Stomach (tissue), 19 donors: ENCODE measurements around the gene ARHGEF2. TPM values are rescaled to one million over a fixed set of nuclear protein-coding genes. Genes with fewer than 3 reads are reported as not detected.
A peak's percentile ranks its signal among the peaks of the same experiment; 100 is the strongest.

Source experiments
- DNase-seq, 2 donors: peaks; one replicate each; pipeline versions ENCODE4 v3.0.0 to v3.0.0-alpha.2; 2013 to 2019
- H3K27ac ChIP-seq, 5 donors: fragments of 200-600 bp in 4 of 5; sonication (generic) in 4 of 5; one replicate each; pipeline ENCODE4 v1.5.1; 2013 to 2019; ENCODE audit warnings: mild to moderate bottlenecking in 1 of 5, moderate library complexity in 1 of 5
- H3K27me3 ChIP-seq, 3 donors: fragments of 200-600 bp; sonication (generic); one replicate each; pipeline ENCODE4 v1.5.1; 2017 to 2019; ENCODE audit warnings: mixed run types in 1 of 3
- H3K36me3 ChIP-seq, 4 donors: fragments of 200-600 bp; sonication (generic); 1 replicate in 3 of 4; 2 replicates in 1 of 4; pipeline ENCODE4 v1.5.1; 2016 to 2019
- H3K4me1 ChIP-seq, 4 donors: fragments of 200-600 bp; sonication (generic); one replicate each; pipeline ENCODE4 v1.5.1; 2016 to 2019
- H3K4me3 ChIP-seq, 4 donors: fragments of 200-600 bp; sonication (generic) in 3 of 4; one replicate each; pipeline ENCODE4 v1.5.1; 2016 to 2019; ENCODE audit warnings: mild to moderate bottlenecking in 1 of 4
- H3K9me3 ChIP-seq, 4 donors: fragments of 200-600 bp; sonication (generic); one replicate each; pipeline ENCODE4 v1.5.1; 2016 to 2019
- CTCF ChIP-seq, 7 experiments: fragments of 450-650 bp in 4 of 7; fragments of 200-600 bp in 3 of 7; sonication (generic) in 3 of 7; IDR thresholded peaks; one replicate each; pipeline ENCODE4 v1.5.1; 2016 to 2019; ENCODE audit warnings: antibody characterized with exemption in 7 of 7, control low read depth in 2 of 7, mild to moderate bottlenecking in 1 of 7
- EP300 ChIP-seq: sonication (generic); formaldehyde crosslinking; IDR thresholded peaks from one replicate; pipeline ENCODE4 v1.6.1; 2017; ENCODE audit warnings: antibody characterized with exemption
- POLR2A ChIP-seq, 4 donors: fragments of 450-650 bp; IDR thresholded peaks; one replicate each; pipeline ENCODE4 v1.6.1; 2016; ENCODE audit warnings: antibody characterized with exemption in 4 of 4, control low read depth in 2 of 4, mild to moderate bottlenecking in 1 of 4, moderate library complexity in 1 of 4
- POLR2AphosphoS5 ChIP-seq, 3 donors: sonication (generic); formaldehyde crosslinking; IDR thresholded peaks; one replicate each; pipeline ENCODE4 v1.6.1; 2016; ENCODE audit warnings: antibody characterized with exemption in 3 of 3
- WGBS, 5 donors: extraction: QIAGEN DNeasy Blood & Tissue Kit in 3 of 5; methylation state at CpG; one replicate each; pipeline versions ENCODE4 v1.1.5 to v1.1.7; 2013 to 2018; 5-methylcytosine and 5-hydroxymethylcytosine counted together
- intact Hi-C: fragments of 100-400 bp; cut with DNase I; formaldehyde crosslinking; loops from one replicate; pipeline ENCODE4 v1.15.1; 2023; ENCODE audit warnings: low total_unique reads
- long read RNA-seq, 10 donors: transcript quantifications; one replicate each; lab custom pipeline, GENCODE V29; 2026
- polyA plus RNA-seq, 3 donors: library from polyadenylated mRNA; stranded (reverse); fragments of 200-250 nt; gene quantifications; one replicate each; pipeline ENCODE4 v1.2.3, GENCODE V29; 2013
- total RNA-seq, 5 donors: library from RNA; depleted of rRNA; stranded (reverse); fragments of >200 nt; gene quantifications; one replicate each; pipeline versions ENCODE4 v1.1.0 to v1.2.3, GENCODE V29; 2014 to 2016
- donor health status: healthy with polysubstance abuse.
- donor health status: Bipolar disorder and iron deficiency.
- donor health status: healthy.

ARHGEF2 gene
- 100 to 1,000 TPM in 3 of 5 donors, 10 to 100 TPM in 2; 34.8 to 376 (median 180) TPM for total RNA-seq
- 10 to 100 TPM; 20.4 to 27.6 (median 24.7) TPM for polyA plus RNA-seq
- long read RNA-seq, donor 1, partial matches to known transcripts = 5 of 5 reads
- long read RNA-seq, donor 1, other reads (novel, unspliced or antisense) = 0 of 5 reads
- long read RNA-seq, donor 2 = 0 reads
- long read RNA-seq, donor 3 = 0 reads
- long read RNA-seq, donor 4 = 0 reads
- long read RNA-seq, donor 5, partial matches to known transcripts = 0 of 1 reads
- long read RNA-seq, donor 5, other reads (novel, unspliced or antisense) = 0 of 1 reads
- long read RNA-seq, donor 6 = 0 reads
- long read RNA-seq, donor 7 = 0 reads
- long read RNA-seq, donor 8, partial matches to known transcripts = 0 of 1 reads
- long read RNA-seq, donor 8, other reads (novel, unspliced or antisense) = 0 of 1 reads
- long read RNA-seq, donor 9 = 0 reads
- long read RNA-seq, donor 10 = 0 reads

- H3K27ac ChIP-seq = peak within 1 kb of the TSS; percentile 88 to 98 (median 93)
- 0 to 1% (median 1%) methylated on average over 14 to 51 of the region's 52 CpGs for WGBS, 5 donors
- intact Hi-C loops = no loop called here
- DNase-seq = peak; percentile 77 to 92
- peaks cover 0 to 4% (median 0%) of the 10 kb centered on the region in 4 donors for H3K36me3 ChIP-seq
- peaks cover 76 to 88% (median 86%) of the 10 kb centered on the region in 4 donors for H3K4me1 ChIP-seq
- peak within 1 kb of the TSS; percentile 68 to 90 (median 72) for H3K4me3 ChIP-seq
- peak in 2 of 3 donors; percentile 77 for TF ChIP-seq POLR2AphosphoS5 (IDR thresholded peaks at IDR 0.05)
- peak in 1 of 7 experiments; percentile 11 for TF ChIP-seq CTCF (IDR thresholded peaks at IDR 0.05)
- no peak for TF ChIP-seq EP300
- TF ChIP-seq POLR2A (IDR thresholded peaks at IDR 0.05) = peak in 1 of 4 donors; percentile 36
- H3K27me3 ChIP-seq = no peaks in the 10 kb centered on the region
- no peaks in the 10 kb centered on the region for H3K9me3 ChIP-seq
Measured at GRCh38 chr1:155978325-155978972, at the start of gene ARHGEF2. ARHGEF2 (minus strand) TSS chr1:155978547; CDS start chr1:155978427, 120 bp downstream.

- Histone ChIP-seq H3K4me1 (peaks cover 0 to 7% (median 2%) of the 10 kb centered on the region in 4 donors), H3K27me3 (no peaks in the 10 kb centered on the region), H3K36me3 (no peaks in the 10 kb centered on the region), H3K9me3 (no peaks in the 10 kb centered on the region), H3K4me3 (no peak overlapping the region), H3K27ac (no peak overlapping the region)
- WGBS, 5 donors = 83 to 92% (median 86%) methylated on average over 4 of the region's 4 CpGs
- intact Hi-C loops = no loop called here
- no peak for TF ChIP-seq EP300
- TF ChIP-seq POLR2AphosphoS5 (IDR thresholded peaks at IDR 0.05) = no peak
- no peak for TF ChIP-seq CTCF (IDR thresholded peaks at IDR 0.05)
- TF ChIP-seq POLR2A (IDR thresholded peaks at IDR 0.05) = no peak
- no peak for DNase-seq
Measured at GRCh38 chr1:156026588-156026987, 48.2 kb upstream of the ARHGEF2 start.

- TF ChIP-seq CTCF (IDR thresholded peaks at IDR 0.05) = peak in 5 of 7 experiments; percentile 23 to 64 (median 49)
- TF ChIP-seq POLR2A (IDR thresholded peaks at IDR 0.05) = no peak
- Histone ChIP-seq H3K36me3 (no peaks in the 10 kb centered on the region), H3K27me3 (no peaks in the 10 kb centered on the region), H3K4me1 (peaks cover 4 to 12% (median 7%) of the 10 kb centered on the region in 4 donors), H3K27ac (no peak overlapping the region), H3K9me3 (no peaks in the 10 kb centered on the region), H3K4me3 (no peak overlapping the region)
- DNase-seq = peak; percentile 75 to 79
- intact Hi-C loops = no loop called here
- WGBS, 5 donors = 7 to 12% (median 8%) methylated on average over 9 of the region's 9 CpGs
Measured at GRCh38 chr1:156025876-156026275, 47.5 kb upstream of the ARHGEF2 start.

- intact Hi-C loops = no loop called here
- TF ChIP-seq POLR2A (IDR thresholded peaks at IDR 0.05) (no peak), CTCF (IDR thresholded peaks at IDR 0.05) (no peak), EP300 (no peak), POLR2AphosphoS5 (IDR thresholded peaks at IDR 0.05) (no peak)
- Histone ChIP-seq H3K36me3 (no peaks in the 10 kb centered on the region), H3K27ac (no peak overlapping the region), H3K4me3 (no peak overlapping the region), H3K27me3 (no peaks in the 10 kb centered on the region), H3K9me3 (no peaks in the 10 kb centered on the region), H3K4me1 (peaks cover 8 to 19% (median 14%) of the 10 kb centered on the region in 4 donors)
- 68 to 72% (median 72%) methylated on average over 5 of the region's 5 CpGs for WGBS, 5 donors
- no peak for DNase-seq
Measured at GRCh38 chr1:156024801-156025200, 46.5 kb upstream of the ARHGEF2 start.
